Breast epithelium (tissue), 3 donors: Measurements from ENCODE around the gene TDRD10.

ENCODE experiments used
- POLR2A ChIP-seq: fragments of 450-650 bp; IDR thresholded peaks from one replicate; pipeline ENCODE4 v1.6.1; 2016; ENCODE audit warnings: antibody characterized with exemption, mild to moderate bottlenecking, moderate library complexity
- POLR2AphosphoS5 ChIP-seq, 3 donors: sonication (generic); formaldehyde crosslinking; IDR thresholded peaks; one replicate each; pipeline ENCODE4 v1.6.1; 2017; ENCODE audit warnings: antibody characterized with exemption in 3 of 3
- TF ChIP-seq, protein P1 (sequence below), 3 donors: fragments of 450-650 bp; IDR thresholded peaks; one replicate each; pipeline ENCODE4 v1.5.1; 2016 to 2017; ENCODE audit warnings: antibody characterized with exemption in 3 of 3, mild to moderate bottlenecking in 3 of 3, moderate library complexity in 3 of 3

DNA sequence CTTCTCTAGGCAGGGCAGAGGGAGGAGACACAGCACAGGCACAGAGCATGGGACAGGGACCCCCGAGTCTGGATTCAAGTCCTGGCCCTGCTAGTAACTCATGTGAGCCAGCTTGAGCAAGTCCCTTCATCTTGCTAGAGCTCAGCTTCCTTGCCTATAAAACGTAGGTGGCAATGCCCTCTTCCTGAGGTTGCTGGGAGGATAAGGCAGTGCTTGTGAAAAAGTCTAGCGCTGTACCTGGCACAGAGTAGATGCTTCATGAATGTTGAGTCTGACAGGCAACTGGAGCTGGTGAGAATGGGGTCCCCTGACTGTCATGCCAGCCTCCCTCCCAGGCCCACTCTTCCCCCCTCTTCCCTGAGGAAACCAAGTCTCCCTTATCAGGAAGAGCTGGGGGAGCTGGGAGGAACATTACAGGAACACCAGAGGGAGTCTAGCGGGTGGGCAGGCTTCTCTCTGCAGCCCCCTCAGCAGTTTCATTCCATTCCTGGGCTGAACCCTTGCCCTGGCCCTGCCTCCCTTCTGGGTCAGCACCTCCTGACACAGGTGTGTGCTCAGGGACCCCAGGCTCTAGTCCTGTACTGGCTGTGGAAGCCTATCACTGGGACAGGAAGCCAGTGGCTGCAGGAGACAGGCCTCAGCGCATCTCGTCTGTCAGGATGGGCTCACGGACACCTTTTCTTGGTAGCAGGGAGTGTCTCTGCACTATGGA, 75.5 kb downstream of the TDRD10 start:
- TF ChIP-seq, protein P1, sequence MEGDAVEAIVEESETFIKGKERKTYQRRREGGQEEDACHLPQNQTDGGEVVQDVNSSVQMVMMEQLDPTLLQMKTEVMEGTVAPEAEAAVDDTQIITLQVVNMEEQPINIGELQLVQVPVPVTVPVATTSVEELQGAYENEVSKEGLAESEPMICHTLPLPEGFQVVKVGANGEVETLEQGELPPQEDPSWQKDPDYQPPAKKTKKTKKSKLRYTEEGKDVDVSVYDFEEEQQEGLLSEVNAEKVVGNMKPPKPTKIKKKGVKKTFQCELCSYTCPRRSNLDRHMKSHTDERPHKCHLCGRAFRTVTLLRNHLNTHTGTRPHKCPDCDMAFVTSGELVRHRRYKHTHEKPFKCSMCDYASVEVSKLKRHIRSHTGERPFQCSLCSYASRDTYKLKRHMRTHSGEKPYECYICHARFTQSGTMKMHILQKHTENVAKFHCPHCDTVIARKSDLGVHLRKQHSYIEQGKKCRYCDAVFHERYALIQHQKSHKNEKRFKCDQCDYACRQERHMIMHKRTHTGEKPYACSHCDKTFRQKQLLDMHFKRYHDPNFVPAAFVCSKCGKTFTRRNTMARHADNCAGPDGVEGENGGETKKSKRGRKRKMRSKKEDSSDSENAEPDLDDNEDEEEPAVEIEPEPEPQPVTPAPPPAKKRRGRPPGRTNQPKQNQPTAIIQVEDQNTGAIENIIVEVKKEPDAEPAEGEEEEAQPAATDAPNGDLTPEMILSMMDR (IDR thresholded peaks at IDR 0.05), result no peak
- no peak for TF ChIP-seq POLR2AphosphoS5 (IDR thresholded peaks at IDR 0.05)
- no peak for TF ChIP-seq POLR2A
